WERI-Rb-1 (cell line): ENCODE measurements around the gene RIOK1.

Experiments
- DNase-seq: peaks from one replicate; pipeline ENCODE4 v3.0.0-alpha.2; 2020
- H3K27ac ChIP-seq: fragments of 250-450 bp; sonication (Bioruptor Pico); 2 replicates; pipeline ENCODE4 v1.5.1; 2020; ENCODE audit warnings: mild to moderate bottlenecking, moderate library complexity
- H3K27me3 ChIP-seq: fragments of 250-450 bp; sonication (Bioruptor Pico); 2 replicates; pipeline ENCODE4 v1.5.1; 2021; ENCODE audit warnings: mild to moderate bottlenecking, low read depth, moderate library complexity; ENCODE audit not compliant: insufficient read depth, severe bottlenecking
- H3K36me3 ChIP-seq: fragments of 250-450 bp; sonication (Bioruptor Pico); 2 replicates; pipeline ENCODE4 v1.5.1; 2020; ENCODE audit warnings: mild to moderate bottlenecking, moderate library complexity
- H3K4me3 ChIP-seq: 2 replicates; pipeline ENCODE4 v1.5.1; 2011; ENCODE audit warnings: low read depth, mild to moderate bottlenecking, control low read depth, low read length
- H3K9me3 ChIP-seq: fragments of 250-450 bp; sonication (Bioruptor Pico); 2 replicates; pipeline ENCODE4 v1.5.1; 2021; ENCODE audit warnings: mild to moderate bottlenecking, moderate library complexity; ENCODE audit not compliant: severe bottlenecking
- TF ChIP-seq, protein P1 (sequence below): IDR thresholded peaks from 2 replicates; pipeline ENCODE4 v1.5.1; 2011; ENCODE audit warnings: low read depth, mild to moderate bottlenecking, control low read depth, inconsistent platforms, low read length

Gene RIOK1

GRCh38 chr6:7461416-7461815 is 71.8 kb downstream of the RIOK1 start:
- TF ChIP-seq, protein P1, sequence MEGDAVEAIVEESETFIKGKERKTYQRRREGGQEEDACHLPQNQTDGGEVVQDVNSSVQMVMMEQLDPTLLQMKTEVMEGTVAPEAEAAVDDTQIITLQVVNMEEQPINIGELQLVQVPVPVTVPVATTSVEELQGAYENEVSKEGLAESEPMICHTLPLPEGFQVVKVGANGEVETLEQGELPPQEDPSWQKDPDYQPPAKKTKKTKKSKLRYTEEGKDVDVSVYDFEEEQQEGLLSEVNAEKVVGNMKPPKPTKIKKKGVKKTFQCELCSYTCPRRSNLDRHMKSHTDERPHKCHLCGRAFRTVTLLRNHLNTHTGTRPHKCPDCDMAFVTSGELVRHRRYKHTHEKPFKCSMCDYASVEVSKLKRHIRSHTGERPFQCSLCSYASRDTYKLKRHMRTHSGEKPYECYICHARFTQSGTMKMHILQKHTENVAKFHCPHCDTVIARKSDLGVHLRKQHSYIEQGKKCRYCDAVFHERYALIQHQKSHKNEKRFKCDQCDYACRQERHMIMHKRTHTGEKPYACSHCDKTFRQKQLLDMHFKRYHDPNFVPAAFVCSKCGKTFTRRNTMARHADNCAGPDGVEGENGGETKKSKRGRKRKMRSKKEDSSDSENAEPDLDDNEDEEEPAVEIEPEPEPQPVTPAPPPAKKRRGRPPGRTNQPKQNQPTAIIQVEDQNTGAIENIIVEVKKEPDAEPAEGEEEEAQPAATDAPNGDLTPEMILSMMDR = no peak
- H3K27ac ChIP-seq = no peak overlapping the region
- no peaks in the 10 kb centered on the region for H3K27me3 ChIP-seq
- DNase-seq = no peak
- H3K9me3 ChIP-seq = peaks cover 9% of the 10 kb centered on the region
- H3K4me3 ChIP-seq = no peak overlapping the region
- no peaks in the 10 kb centered on the region for H3K36me3 ChIP-seq

DNA sequence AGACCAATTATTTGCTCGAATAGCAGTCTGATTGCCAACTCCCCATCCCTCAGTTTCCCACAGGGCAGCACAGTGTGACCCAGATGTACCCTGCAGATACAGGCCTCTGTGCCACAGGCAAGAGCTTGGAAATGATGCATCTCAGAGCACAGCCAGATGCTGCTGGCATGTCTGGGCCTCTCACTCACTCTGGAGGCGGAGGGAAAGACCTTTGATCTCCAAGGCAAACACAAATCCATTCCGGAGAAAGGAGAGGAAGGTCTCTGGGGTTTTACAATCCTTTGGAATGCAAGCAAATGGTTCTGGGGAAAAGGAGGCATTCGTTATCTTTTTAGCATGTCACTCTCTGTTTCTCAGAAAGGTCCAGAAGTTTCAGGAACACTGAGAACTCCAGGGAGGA is 74.2 kb downstream of the RIOK1 start:
- Histone ChIP-seq H3K9me3 (no peaks in the 10 kb centered on the region), H3K27ac (no peak overlapping the region), H3K27me3 (no peaks in the 10 kb centered on the region), H3K36me3 (no peaks in the 10 kb centered on the region), H3K4me3 (no peak overlapping the region)
- DNase-seq = no peak
- TF ChIP-seq, protein P1 = no peak

DNA sequence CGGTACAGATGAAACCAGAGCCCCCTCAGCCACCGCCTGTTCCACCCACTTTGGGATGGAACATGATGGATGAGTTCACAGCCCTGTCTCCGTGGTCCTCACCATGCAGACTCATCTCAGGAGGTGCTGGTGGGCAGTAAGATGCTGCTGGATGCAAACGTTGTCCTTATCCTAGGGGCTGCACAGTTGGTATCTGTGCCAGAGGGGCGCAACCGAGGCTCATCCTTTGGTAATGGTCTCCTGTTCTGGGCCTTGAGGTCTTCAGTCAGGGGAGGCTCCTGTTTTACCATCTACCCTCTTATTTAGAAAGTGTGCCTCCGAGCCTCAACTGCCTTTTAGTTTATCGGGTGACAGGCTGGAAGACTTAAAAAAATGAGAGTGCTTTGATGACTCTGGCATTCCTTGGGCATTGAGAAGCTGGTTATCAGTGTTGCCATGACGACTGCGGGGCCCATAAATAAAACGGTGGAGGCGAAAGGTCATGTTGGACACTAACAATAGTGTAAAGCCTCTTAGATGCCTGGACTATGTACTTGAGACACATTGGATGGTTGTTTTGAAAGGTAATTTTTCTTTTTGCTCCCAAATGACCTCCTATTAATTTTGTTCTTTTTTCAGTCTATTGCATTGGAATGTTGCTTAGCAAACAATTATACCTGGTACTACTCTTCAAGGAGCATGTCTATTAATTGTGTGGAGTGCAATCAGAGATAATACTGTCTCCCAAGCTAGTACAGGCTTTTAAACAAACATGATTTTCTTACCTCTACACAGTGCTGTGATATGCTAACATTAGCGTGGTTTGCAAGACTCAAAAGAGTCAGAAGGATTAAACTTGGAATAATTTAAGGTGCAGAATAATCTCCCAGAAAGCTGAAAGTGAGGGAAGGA is 77.6 kb downstream of the RIOK1 start:
- Histone ChIP-seq H3K4me3 (no peak overlapping the region), H3K9me3 (no peaks in the 10 kb centered on the region), H3K36me3 (no peaks in the 10 kb centered on the region), H3K27ac (no peak overlapping the region), H3K27me3 (no peaks in the 10 kb centered on the region)
- TF ChIP-seq, protein P1 = no peak
- no peak for DNase-seq
